NCI-H1048 (cell line): ENCODE results near the gene COL26A1.
"Not testable (repeated sequence)": the region's sequence is repeated elsewhere in the genome, so short reads cannot be mapped to it uniquely, and the experiment has no call there.

Experiments used
- DNase-seq: peaks from one replicate; lab custom pipeline; 2025; lab: John Stamatoyannopoulos, UW

Gene COL26A1

GRCh38 chr7:101598986-101599771 is 236.5 kb downstream of the COL26A1 start:
- no peak for DNase-seq

- no peak for DNase-seq
Measured at GRCh38 chr7:101599787-101600186, 237.1 kb downstream of the COL26A1 start.

GRCh38 chr7:101602082-101602481 is 239.4 kb downstream of the COL26A1 start:
- no peak for DNase-seq

GRCh38 chr7:101602484-101603241 is 240.0 kb downstream of the COL26A1 start:
- peak; percentile 2 for DNase-seq

GRCh38 chr7:101604331-101604933 is 241.8 kb downstream of the COL26A1 start:
- DNase-seq = no peak

GRCh38 chr7:101604934-101605332 is 242.3 kb downstream of the COL26A1 start:
- not testable (repeated sequence) for DNase-seq

GRCh38 chr7:101605611-101606497 is 243.2 kb downstream of the COL26A1 start:
- DNase-seq = no peak

GRCh38 chr7:101606498-101606923 is 243.8 kb downstream of the COL26A1 start:
- no peak for DNase-seq
